GM21447 (cell line): ENCODE data around the gene ELMO1.
A peak's percentile ranks its signal among the peaks of the same experiment; 100 is the strongest.

Experiments
- ATAC-seq: cut with Tn5 transposase; IDR thresholded peaks from one replicate; pipeline ENCODE4 v1.9.1; 2021; ENCODE audit not compliant: unreplicated experiment

ELMO1 gene

GRCh38 chr7:37038706-37039105, 410.0 kb downstream of the ELMO1 start:
- no peak for ATAC-seq

GRCh38 chr7:37037286-37037685, 411.4 kb downstream of the ELMO1 start:
- ATAC-seq, result no peak

- no peak for ATAC-seq
Measured at GRCh38 chr7:37035631-37036030, 413.0 kb downstream of the ELMO1 start.

GRCh38 chr7:37033141-37033540, 415.5 kb downstream of the ELMO1 start:
- no peak for ATAC-seq

- ATAC-seq, result no peak
Measured at GRCh38 chr7:37032258-37032601, 416.4 kb downstream of the ELMO1 start.

GRCh38 chr7:37031571-37032257, 416.9 kb downstream of the ELMO1 start:
- no peak for ATAC-seq

GRCh38 chr7:37028909-37029440, 419.7 kb downstream of the ELMO1 start:
- ATAC-seq, result no peak

GRCh38 chr7:37027557-37028341, 420.9 kb downstream of the ELMO1 start:
- no peak for ATAC-seq

- ATAC-seq, result no peak
Measured at GRCh38 chr7:37027104-37027503, 421.6 kb downstream of the ELMO1 start.

- ATAC-seq, result peak; percentile 61
Measured at GRCh38 chr7:37018954-37019353, 429.7 kb downstream of the ELMO1 start.

GRCh38 chr7:37016064-37016878, 432.4 kb downstream of the ELMO1 start:
- no peak for ATAC-seq

- no peak for ATAC-seq
Measured at GRCh38 chr7:37015353-37016034, 433.2 kb downstream of the ELMO1 start.

- ATAC-seq, result no peak
Measured at GRCh38 chr7:37013771-37014170, 434.9 kb downstream of the ELMO1 start.

GRCh38 chr7:37011151-37011890, 437.3 kb downstream of the ELMO1 start:
- ATAC-seq, result no peak

GRCh38 chr7:37009125-37009675, 439.5 kb downstream of the ELMO1 start:
- no peak for ATAC-seq

GRCh38 chr7:37007691-37008090, 441.0 kb downstream of the ELMO1 start:
- ATAC-seq, result no peak

- ATAC-seq, result no peak
Measured at GRCh38 chr7:37007268-37007667, 441.4 kb downstream of the ELMO1 start.

GRCh38 chr7:37006764-37007163, 441.9 kb downstream of the ELMO1 start:
- no peak for ATAC-seq

GRCh38 chr7:37000511-37000910, 448.2 kb downstream of the ELMO1 start:
- no peak for ATAC-seq
